Middle frontal gyrus (tissue), 1 donor: ENCODE measurements around the gene PABPC1L2A.
"Not testable (repeated sequence)": the region's sequence is repeated elsewhere in the genome, so short reads cannot be mapped to it uniquely, and the experiment has no call there.

Experiments
- DNase-seq: peaks from one replicate; pipeline ENCODE4 v3.0.0-alpha.2; 2015; ENCODE audit warnings: low spot score; ENCODE audit errors: extremely low spot score

PABPC1L2A gene

GRCh38 chrX:73079024-73079562 lies at the start of gene PABPC1L2A:
TSS of gene PABPC1L2A (minus strand) at chrX:73079512. CDS start at chrX:73079386, 126 bp downstream.
- not testable (repeated sequence) for DNase-seq

- DNase-seq = peak; percentile 19
Observed at GRCh38 chrX:73127700-73128241, 48.5 kb upstream of the PABPC1L2A start.

GRCh38 chrX:73126240-73126639 lies 46.9 kb upstream of the PABPC1L2A start:
- no peak for DNase-seq

GRCh38 chrX:73099505-73099904 lies 20.2 kb upstream of the PABPC1L2A start:
- DNase-seq = not testable (repeated sequence)

- DNase-seq = not testable (repeated sequence)
Observed at GRCh38 chrX:73086766-73087165, 7.5 kb upstream of the PABPC1L2A start.

- not testable (repeated sequence) for DNase-seq
Observed at GRCh38 chrX:73079884-73080283, 572 bp upstream of the PABPC1L2A start.

GRCh38 chrX:73078597-73078996 lies 715 bp downstream of the PABPC1L2A start:
- not testable (repeated sequence) for DNase-seq

GRCh38 chrX:73076838-73077237 lies 2.5 kb downstream of the PABPC1L2A start:
- DNase-seq = no peak

- no peak for DNase-seq
Observed at GRCh38 chrX:73069365-73070035, 9.8 kb downstream of the PABPC1L2A start.

GRCh38 chrX:73068467-73069364 lies 10.6 kb downstream of the PABPC1L2A start:
- DNase-seq = no peak

GRCh38 chrX:73067761-73068466 lies 11.4 kb downstream of the PABPC1L2A start:
- DNase-seq = not testable (repeated sequence)

GRCh38 chrX:73028876-73029275 lies 50.4 kb downstream of the PABPC1L2A start:
- DNase-seq = no peak
